Skeletal muscle satellite cell (primary cell): ENCODE results near the gene TMEM200A. TPM values are rescaled to one million over a fixed set of nuclear protein-coding genes. Genes with fewer than 3 reads are reported as not detected.
"Not testable (repeated sequence)": the region's sequence is repeated elsewhere in the genome, so short reads cannot be mapped to it uniquely, and the experiment has no call there.

Experiments used
- H3K27me3 ChIP-seq: 2 replicates; pipeline ENCODE4 v1.7.0; 2013; ENCODE audit warnings: low read length; ENCODE audit not compliant: control insufficient read depth, insufficient read depth
- H3K36me3 ChIP-seq: 2 replicates; pipeline ENCODE4 v1.7.0; 2013; ENCODE audit warnings: mild to moderate bottlenecking, control low read depth, low read length; ENCODE audit not compliant: insufficient read depth
- H3K4me1 ChIP-seq: 2 replicates; pipeline ENCODE4 v1.7.0; 2013; ENCODE audit warnings: low read length; ENCODE audit not compliant: control insufficient read depth, insufficient read depth
- H3K4me2 ChIP-seq: 2 replicates; pipeline ENCODE4 v1.7.0; 2013; ENCODE audit warnings: mild to moderate bottlenecking, low read length
- H3K4me3 ChIP-seq: 2 replicates; pipeline ENCODE4 v1.7.0; 2013; ENCODE audit warnings: low read length
- H3K9ac ChIP-seq: 2 replicates; pipeline ENCODE4 v1.7.0; 2013; ENCODE audit warnings: mild to moderate bottlenecking, low read depth, low read length, moderate library complexity
- H3K9me3 ChIP-seq: replicated peaks from 2 replicates; pipeline ENCODE4 v1.7.0; 2013; ENCODE audit warnings: mild to moderate bottlenecking, control low read depth, low read length
- total RNA-seq: library from RNA; depleted of rRNA; stranded (reverse); fragments of >200 nt; gene quantifications from 2 replicates; pipeline ENCODE4 v1.2.3, GENCODE V29; 2012; rRNA removed

The TMEM200A gene
- 1.1 and 2.3 TPM in 2 replicates for total RNA-seq

DNA sequence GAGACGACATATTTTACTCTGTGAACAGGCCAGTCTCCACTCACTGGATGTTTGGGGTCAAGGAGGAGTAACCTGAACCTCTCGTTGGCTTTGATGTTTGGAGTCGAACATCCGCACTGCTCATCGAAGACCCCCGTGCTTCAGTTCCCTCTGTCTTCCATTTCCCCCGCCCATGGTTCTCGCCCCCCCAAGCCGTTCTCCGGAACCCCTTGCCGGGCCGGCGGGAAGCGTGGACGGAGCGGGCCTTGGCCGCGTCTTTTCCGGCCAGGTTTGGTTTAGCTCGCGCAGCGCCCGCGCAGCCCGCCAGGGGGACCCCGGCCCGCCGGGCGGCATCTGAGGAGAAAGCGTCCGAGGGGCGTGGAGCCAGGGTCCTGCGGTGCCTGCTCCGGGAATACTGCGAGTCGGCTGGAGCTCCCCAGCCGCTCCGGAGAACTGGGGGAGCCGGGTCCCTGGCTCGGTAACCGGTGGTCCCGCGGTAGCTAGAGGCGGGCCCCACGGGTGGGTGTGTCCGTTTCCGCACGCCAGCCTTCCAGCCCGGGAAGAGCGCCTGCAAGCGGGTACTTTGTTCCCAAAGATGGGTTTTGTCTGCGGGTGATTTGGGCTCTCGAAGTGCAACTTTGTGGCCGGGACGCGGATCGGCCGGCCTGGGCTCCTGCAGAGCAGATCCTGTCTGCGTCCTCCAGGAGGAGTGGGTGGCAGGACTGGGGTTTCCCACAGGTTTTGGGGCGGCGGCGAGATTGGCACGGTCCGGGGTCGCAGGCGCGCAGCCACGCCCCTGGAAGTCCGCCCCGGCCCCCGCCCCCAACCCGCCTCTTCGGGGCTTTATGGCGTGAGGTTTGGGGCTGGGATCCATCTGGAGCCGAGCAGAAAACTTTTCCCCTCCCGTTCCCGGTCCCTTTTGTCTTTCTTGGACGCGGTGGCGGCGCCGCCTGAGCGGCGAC, at the start of gene TMEM200A:
Gene TMEM200A, plus strand, starts transcription at position 852 of the 941 bp plus-strand sequence. CDS start 74,406 bp downstream, outside the sequence.
- no peaks in the 10 kb centered on the region for H3K36me3 ChIP-seq
- peak within 1 kb of the TSS; percentile 95 for H3K4me3 ChIP-seq
- H3K9me3 ChIP-seq = no peaks in the 10 kb centered on the region
- peak within 1 kb of the TSS; percentile 84 for H3K9ac ChIP-seq
- H3K27me3 ChIP-seq = no peaks in the 10 kb centered on the region
- peak within 1 kb of the TSS; percentile 98 for H3K4me2 ChIP-seq
- no peaks in the 10 kb centered on the region for H3K4me1 ChIP-seq

DNA sequence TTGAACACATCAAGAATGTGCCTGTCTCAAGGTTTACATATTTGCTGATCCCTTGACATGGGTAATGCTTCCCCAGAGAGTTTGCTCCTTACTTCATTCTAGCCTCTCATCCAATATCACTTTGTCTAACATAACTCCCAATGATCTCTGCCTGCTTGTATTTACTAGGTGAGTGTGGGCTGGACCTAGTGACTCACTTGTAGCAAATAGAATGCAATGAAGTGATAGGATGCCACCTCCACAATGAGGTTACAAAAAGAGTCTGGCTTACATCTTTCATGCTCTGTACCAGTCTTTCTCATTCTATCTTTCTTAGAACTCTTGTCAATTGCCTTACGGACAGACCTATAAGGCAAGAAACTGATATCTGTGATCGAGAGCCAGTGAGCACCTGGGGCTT, 44.9 kb upstream of the TMEM200A start:
- Histone ChIP-seq H3K4me1 (peaks cover 25% of the 10 kb centered on the region), H3K4me2 (no peak overlapping the region), H3K9ac (no peak overlapping the region), H3K27me3 (no peaks in the 10 kb centered on the region), H3K9me3 (no peaks in the 10 kb centered on the region), H3K36me3 (no peaks in the 10 kb centered on the region), H3K4me3 (no peak overlapping the region)

DNA sequence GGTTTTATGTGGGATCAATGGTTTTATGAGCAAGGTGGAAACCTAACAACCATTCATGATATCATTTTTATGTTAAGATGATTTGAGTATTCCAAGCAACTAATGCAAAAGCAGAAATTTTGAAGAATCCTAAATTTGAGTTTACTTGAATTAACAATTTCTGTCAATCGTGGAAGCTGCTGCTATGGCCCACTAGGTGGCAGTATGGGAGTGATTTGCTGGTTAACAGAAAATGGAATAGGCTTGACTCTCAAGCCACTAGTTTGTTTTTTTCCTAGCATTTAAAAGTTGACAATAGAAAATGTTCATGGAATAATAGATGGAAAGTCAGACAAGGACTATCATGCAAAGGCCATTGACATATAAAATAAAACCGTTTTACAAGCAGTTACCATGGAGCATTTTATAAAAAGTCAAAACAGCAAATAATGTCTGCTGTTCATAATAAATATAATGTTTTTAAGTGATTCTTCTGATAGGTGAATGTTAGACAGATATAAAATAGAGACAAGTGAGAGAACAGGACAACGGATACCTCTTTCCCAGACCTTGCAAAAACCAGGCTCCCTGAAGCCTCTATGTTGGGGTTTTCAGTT, 43.0 kb upstream of the TMEM200A start:
- no peaks in the 10 kb centered on the region for H3K27me3 ChIP-seq
- no peaks in the 10 kb centered on the region for H3K36me3 ChIP-seq
- no peaks in the 10 kb centered on the region for H3K9me3 ChIP-seq
- H3K9ac ChIP-seq = no peak overlapping the region
- H3K4me2 ChIP-seq = no peak overlapping the region
- H3K4me3 ChIP-seq = no peak overlapping the region
- H3K4me1 ChIP-seq = peaks cover 35% of the 10 kb centered on the region

DNA sequence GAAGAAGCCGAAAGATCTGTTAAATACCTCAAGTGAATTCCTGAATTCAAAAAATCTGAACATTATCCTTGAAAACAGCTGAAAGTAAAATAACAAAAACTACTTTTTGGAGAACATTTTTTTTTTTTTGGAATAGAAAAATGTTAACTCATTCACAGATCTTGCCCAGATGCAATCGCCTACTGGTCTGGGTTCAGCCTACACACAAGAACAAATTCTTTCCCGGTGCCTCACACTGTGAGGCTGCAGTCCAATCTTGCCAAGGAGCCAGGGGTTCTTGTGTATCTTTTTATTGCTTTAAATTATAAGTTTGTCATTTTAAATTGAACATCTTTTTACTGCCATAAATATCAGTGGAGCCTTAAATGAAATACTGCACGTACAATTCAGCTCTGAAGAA, 41.2 kb upstream of the TMEM200A start:
- Histone ChIP-seq H3K9me3 (no peaks in the 10 kb centered on the region), H3K27me3 (no peaks in the 10 kb centered on the region), H3K4me2 (peak overlapping the region; percentile 58), H3K4me1 (peaks cover 35% of the 10 kb centered on the region), H3K36me3 (no peaks in the 10 kb centered on the region), H3K9ac (peak overlapping the region; percentile 69), H3K4me3 (no peak overlapping the region)

DNA sequence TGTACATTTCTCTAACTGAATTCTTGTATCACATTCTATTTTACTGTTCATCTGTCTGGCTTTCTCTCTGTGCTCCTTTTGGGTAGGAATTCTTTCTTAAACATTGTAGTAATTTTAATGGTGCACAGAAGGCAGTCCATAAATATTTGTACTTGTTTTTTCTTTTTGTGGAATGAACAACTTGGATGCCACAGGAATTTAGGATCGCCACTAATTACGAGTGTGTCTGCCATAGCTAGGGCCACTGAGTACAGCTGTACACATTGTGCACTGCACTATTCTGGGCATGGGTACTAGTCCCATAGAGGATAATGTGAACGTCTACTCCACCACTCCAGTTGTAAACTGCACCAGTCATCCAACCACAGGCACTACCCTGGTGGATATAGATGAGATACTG, 39.3 kb upstream of the TMEM200A start:
- no peaks in the 10 kb centered on the region for H3K36me3 ChIP-seq
- no peak overlapping the region for H3K4me2 ChIP-seq
- peaks cover 35% of the 10 kb centered on the region for H3K4me1 ChIP-seq
- no peak overlapping the region for H3K9ac ChIP-seq
- H3K27me3 ChIP-seq = no peaks in the 10 kb centered on the region
- H3K9me3 ChIP-seq = no peaks in the 10 kb centered on the region
- H3K4me3 ChIP-seq = no peak overlapping the region

DNA sequence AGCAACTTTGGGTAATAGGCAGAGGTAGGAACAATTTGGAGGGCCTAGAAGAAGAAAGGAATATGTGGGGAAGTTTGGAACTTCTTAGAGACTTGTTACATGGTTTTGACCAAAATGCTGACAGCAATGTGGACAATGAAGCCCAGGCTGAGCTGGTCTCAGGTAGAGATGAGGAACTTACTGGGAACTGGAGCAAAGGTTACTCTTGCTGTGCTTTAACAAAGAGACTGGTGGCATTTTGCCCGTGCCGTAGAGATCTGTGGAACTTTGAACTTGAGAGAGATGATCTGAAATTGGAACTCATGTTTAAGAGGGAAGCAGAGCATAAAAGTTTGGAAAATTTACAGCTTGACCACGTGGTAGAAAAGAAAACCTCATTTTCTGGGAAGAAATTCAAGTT, 28.3 kb upstream of the TMEM200A start:
- Histone ChIP-seq H3K36me3 (no peaks in the 10 kb centered on the region), H3K4me2 (no peak overlapping the region), H3K9ac (no peak overlapping the region), H3K4me3 (no peak overlapping the region), H3K4me1 (peaks cover 5% of the 10 kb centered on the region), H3K27me3 (no peaks in the 10 kb centered on the region), H3K9me3 (no peaks in the 10 kb centered on the region)

DNA sequence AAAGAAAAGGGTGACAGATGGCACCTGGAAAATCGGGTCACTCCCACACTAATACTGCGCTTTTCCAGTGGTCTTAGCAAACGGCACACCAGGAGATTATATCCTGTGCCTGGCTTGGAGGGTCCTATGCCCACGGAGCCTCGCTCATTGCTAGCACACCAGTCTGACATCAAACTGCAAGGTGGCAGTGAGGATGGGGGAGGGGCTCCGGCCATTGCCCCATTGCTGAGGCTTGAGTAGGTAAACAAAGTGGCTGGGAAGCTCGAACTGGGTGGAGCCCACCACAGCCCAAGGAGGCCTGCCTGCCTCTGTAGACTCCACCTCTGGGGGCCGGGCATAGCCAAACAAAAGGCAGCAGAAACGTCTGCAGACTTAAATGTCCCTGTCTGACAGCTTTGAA, 19.5 kb upstream of the TMEM200A start:
- not testable (repeated sequence) for H3K4me3 ChIP-seq, H3K4me1 ChIP-seq, H3K9ac ChIP-seq, H3K27me3 ChIP-seq, H3K9me3 ChIP-seq, H3K36me3 ChIP-seq, H3K4me2 ChIP-seq

DNA sequence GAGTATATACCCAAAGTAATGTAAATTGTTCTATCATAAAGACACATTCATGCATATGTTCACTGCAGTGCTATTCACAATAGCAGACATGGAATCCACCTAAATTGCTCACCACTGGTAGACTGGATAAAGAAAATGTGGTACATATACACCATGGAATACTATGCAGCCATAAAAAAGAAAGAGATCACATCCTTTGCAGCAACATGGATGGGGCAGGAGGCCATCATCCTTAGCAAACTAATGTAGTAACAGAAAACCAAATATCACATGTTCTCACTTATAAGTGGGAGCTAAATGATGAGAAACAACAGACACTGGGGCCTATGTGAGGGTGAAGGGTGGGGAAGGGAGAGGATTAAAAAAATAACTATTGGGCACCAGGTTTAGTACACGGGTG, 11.5 kb upstream of the TMEM200A start:
- H3K36me3 ChIP-seq = no peaks in the 10 kb centered on the region
- no peaks in the 10 kb centered on the region for H3K9me3 ChIP-seq
- no peaks in the 10 kb centered on the region for H3K27me3 ChIP-seq
- H3K9ac ChIP-seq = no peak overlapping the region
- no peak overlapping the region for H3K4me2 ChIP-seq
- H3K4me1 ChIP-seq = no peaks in the 10 kb centered on the region
- no peak overlapping the region for H3K4me3 ChIP-seq

DNA sequence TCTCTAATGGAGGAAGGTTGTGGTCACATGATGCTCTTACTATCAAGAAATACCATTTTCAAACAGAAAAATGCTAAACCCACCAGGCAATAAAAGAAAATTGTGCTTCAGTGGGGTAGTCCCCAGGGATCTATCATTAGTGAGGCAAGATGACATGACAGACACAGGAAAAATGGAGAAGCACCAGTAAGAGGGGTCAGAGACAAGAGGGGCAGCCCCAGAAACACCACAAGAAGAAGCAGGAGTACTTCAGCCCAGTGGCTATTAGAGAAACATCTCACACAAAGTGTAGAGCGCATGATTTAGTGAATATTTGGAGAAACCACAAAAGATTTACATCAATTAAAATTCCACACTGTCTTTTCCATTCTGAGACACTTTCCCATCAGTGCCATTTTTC, 10.2 kb upstream of the TMEM200A start:
- Histone ChIP-seq H3K27me3 (no peaks in the 10 kb centered on the region), H3K36me3 (no peaks in the 10 kb centered on the region), H3K4me2 (no peak overlapping the region), H3K4me1 (no peaks in the 10 kb centered on the region), H3K9ac (no peak overlapping the region), H3K9me3 (no peaks in the 10 kb centered on the region), H3K4me3 (no peak overlapping the region)

DNA sequence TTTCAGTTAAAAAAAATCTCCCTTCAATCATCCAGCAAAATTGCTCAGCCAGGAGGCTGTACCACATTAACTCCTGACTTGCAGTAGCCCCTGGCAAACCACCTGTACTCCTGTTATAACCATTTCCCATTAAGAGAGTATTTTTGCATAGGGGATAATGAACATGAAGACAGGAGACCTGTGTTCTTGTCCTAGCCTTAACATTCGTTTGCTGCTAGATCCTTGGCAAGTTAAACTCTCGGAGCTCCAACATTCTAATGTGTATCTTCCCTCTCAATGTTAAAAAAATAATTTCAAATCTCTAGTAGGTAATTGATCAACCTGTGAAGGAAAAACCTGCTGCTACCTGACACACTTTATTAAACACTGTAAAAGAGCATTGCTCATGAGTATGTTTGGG, 8.4 kb upstream of the TMEM200A start:
- no peaks in the 10 kb centered on the region for H3K27me3 ChIP-seq
- H3K36me3 ChIP-seq = no peaks in the 10 kb centered on the region
- no peak overlapping the region for H3K4me2 ChIP-seq
- H3K4me3 ChIP-seq = no peak overlapping the region
- H3K4me1 ChIP-seq = no peaks in the 10 kb centered on the region
- H3K9me3 ChIP-seq = no peaks in the 10 kb centered on the region
- H3K9ac ChIP-seq = no peak overlapping the region

DNA sequence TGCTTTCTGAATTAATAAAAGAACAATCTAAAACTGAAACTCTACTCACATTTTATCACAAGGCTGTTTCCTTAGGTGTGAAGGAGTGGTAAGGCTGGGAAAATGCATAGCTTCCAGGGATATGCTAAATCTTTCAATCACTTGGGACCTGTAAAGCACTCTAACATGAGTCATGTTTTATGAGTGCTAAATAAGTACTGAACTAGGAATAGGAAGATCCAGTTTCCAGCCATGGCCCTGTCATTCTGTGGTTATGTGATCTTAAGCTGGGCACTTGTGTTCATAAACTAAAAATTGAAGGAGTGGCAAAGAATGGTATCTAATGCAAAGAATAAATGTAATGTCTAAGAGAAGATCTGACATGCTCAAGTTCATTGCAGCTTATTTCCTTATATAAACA, 6.1 kb upstream of the TMEM200A start:
- Histone ChIP-seq H3K9ac (no peak overlapping the region), H3K4me2 (no peak overlapping the region), H3K4me3 (no peak overlapping the region), H3K4me1 (no peaks in the 10 kb centered on the region), H3K9me3 (no peaks in the 10 kb centered on the region), H3K27me3 (no peaks in the 10 kb centered on the region), H3K36me3 (no peaks in the 10 kb centered on the region)

DNA sequence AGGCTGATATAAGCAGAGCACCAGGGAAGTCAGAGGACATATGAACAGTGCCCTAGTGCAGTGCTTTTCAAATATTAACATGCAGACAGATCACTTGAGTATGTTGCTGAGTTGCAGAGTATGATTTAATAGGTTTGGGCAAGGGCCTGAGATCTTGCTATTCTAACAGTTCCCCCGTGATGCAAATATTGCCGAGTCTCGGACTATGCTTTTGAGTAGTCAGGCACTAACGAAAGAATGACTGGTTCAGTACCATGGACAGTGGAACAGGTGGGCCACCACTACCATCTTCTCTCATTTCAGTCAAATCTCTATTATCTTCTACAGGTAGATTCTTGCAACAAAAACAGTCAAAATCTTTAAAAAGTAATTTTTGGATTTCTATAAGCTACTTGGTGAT, 3.7 kb upstream of the TMEM200A start:
- Histone ChIP-seq H3K4me3 (no peak overlapping the region), H3K9me3 (no peaks in the 10 kb centered on the region), H3K4me1 (no peaks in the 10 kb centered on the region), H3K4me2 (no peak overlapping the region), H3K36me3 (no peaks in the 10 kb centered on the region), H3K27me3 (no peaks in the 10 kb centered on the region), H3K9ac (no peak overlapping the region)
